ENCODE measurements around the gene C1QB.

GRCh38 chr1:22709227-22709626 lies 56.2 kb downstream of the C1QB start:
- TF ChIP-seq, protein P1, sequence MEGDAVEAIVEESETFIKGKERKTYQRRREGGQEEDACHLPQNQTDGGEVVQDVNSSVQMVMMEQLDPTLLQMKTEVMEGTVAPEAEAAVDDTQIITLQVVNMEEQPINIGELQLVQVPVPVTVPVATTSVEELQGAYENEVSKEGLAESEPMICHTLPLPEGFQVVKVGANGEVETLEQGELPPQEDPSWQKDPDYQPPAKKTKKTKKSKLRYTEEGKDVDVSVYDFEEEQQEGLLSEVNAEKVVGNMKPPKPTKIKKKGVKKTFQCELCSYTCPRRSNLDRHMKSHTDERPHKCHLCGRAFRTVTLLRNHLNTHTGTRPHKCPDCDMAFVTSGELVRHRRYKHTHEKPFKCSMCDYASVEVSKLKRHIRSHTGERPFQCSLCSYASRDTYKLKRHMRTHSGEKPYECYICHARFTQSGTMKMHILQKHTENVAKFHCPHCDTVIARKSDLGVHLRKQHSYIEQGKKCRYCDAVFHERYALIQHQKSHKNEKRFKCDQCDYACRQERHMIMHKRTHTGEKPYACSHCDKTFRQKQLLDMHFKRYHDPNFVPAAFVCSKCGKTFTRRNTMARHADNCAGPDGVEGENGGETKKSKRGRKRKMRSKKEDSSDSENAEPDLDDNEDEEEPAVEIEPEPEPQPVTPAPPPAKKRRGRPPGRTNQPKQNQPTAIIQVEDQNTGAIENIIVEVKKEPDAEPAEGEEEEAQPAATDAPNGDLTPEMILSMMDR (IDR thresholded peaks at IDR 0.05), result no peak
- no peak for TF ChIP-seq POLR2A (IDR thresholded peaks at IDR 0.05)

Data from body of pancreas (tissue), 4 donors.